Endometrial microvascular endothelial cells (primary cell): Measurements from ENCODE around the gene ZNF83. TPM values are rescaled to one million over a fixed set of nuclear protein-coding genes. Genes with fewer than 3 reads are reported as not detected.
"Not testable (repeated sequence)": the region's sequence is repeated elsewhere in the genome, so short reads cannot be mapped to it uniquely, and the experiment has no call there.

Experiments used
- in situ Hi-C: cut with HindIII; loops from 2 replicates; pipeline ENCODE4 v1.10.0; 2017; ENCODE audit warnings: low sequenced_read_pairs, low pct_unique_long_range_greater_than_20kb; ENCODE audit errors: inconsistent ontology term
- total RNA-seq: library from RNA; depleted of rRNA; stranded (reverse); fragments of >200 nt; gene quantifications from one replicate; pipeline ENCODE4 v1.2.3, GENCODE V29; 2015; ENCODE audit errors: inconsistent ontology term

Gene ZNF83
- total RNA-seq, 1 donor from 2014 or later: 17.8 TPM

GRCh38 chr19:52648336-52649016 is 10.3 kb upstream of the ZNF83 start:
- in situ Hi-C loops: no loop called here

- in situ Hi-C loops: no loop called here
Observed at GRCh38 chr19:52646571-52647217, 8.5 kb upstream of the ZNF83 start.

DNA sequence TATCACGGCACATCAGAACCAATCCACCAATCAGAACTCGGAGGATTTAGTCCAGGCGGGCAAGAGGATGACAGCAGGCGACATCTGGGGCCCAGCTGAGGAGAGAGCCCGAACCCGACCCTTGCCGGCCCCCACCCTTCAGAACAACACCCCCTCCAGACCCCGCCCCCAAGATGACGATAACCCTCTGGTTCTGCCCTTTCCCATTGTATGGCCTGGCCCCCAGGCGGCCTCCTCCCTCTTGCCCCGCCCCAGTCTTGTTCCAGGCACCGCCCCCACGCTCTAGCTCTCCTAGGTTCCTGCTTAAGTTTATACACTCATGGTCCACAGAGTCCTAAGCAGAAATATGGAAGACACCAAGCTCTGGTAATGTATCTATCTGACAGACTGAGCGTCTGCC is 2.8 kb upstream of the ZNF83 start:
- in situ Hi-C loops: no loop called here

- in situ Hi-C loops: no loop called here
Observed at GRCh38 chr19:52639996-52640395, 1.8 kb upstream of the ZNF83 start.

DNA sequence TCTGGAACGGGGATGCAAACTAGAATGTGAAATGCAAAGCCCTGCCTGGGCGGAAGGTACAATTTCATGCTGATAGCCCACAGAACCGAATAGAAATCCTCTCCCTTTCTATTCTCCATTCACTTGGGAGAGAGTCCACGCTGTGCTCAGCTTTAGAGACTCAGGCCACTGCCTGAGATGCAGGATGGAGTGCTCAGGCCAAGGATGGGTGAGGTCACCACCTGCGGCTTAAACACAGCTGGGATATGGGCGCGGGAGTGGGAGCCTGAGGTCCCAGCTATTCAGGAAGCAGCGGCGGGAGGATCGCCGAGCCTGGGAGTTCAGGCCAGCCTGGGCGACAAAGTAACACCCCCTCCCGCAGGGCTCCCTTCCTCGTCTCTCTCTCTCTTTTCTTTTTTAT is 446 bp upstream of the ZNF83 start:
- in situ Hi-C loops: no loop called here

- in situ Hi-C loops: no loop called here
Observed at GRCh38 chr19:52635786-52636570, 2.2 kb downstream of the ZNF83 start.

GRCh38 chr19:52627441-52627840 is 10.7 kb downstream of the ZNF83 start:
- in situ Hi-C loops: not testable (repeated sequence)

DNA sequence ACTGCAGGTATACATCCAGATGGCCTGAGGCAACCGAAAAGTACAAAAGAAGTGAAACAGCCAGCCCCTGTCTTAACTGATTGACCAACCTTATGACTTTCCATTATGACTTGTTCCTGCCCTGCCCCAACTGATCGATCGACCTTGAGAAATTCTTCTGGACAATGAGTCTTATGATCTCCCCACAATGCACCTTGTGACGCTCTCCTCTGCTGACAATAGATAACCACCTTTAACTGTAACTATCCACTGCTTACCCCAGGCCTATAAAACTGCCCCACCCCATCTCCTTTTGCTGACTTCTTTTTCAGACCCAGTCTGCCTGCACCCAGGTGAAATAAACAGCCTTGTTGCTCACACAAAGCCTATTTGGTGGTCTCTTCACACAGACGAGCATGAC is 11.2 kb downstream of the ZNF83 start:
- in situ Hi-C loops: no loop called here

DNA sequence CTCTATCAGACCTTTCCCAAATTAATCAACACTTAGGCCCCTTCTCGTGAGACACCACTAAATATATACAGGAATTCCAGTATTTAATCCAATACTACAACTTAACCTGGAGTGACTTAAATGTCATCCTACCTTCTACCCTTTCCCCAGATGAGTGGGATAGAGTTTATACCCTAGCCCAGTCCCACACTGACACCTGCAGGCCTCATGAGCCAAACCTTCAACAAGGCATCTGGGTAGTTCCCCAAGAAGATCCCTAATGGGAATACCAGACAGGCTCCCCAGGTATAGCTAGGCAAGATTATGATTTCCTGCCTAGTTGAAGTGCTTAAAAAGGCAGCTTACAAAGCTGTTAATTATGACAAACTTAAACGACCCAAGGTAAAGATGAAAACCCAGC is 15.9 kb downstream of the ZNF83 start:
- in situ Hi-C loops: no loop called here

DNA sequence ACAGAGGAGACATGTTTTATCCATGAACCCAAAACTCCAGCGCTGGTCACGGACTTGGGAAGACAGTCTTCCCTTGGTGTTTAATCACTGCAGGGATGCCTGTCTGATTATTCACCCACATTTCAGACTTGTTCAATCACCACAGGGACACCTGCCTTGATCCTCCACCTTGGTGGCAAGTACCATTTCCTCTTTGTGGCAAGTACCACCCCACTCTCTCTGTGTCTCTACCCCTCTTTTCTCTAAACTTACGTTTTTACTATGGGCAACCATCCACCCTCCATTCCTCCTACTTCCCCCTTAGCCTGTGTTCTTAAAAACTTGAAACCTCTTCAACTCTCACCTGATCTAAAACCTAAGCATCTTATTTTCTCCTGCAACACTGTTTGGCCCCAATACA is 16.8 kb downstream of the ZNF83 start:
- in situ Hi-C loops: no loop called here

DNA sequence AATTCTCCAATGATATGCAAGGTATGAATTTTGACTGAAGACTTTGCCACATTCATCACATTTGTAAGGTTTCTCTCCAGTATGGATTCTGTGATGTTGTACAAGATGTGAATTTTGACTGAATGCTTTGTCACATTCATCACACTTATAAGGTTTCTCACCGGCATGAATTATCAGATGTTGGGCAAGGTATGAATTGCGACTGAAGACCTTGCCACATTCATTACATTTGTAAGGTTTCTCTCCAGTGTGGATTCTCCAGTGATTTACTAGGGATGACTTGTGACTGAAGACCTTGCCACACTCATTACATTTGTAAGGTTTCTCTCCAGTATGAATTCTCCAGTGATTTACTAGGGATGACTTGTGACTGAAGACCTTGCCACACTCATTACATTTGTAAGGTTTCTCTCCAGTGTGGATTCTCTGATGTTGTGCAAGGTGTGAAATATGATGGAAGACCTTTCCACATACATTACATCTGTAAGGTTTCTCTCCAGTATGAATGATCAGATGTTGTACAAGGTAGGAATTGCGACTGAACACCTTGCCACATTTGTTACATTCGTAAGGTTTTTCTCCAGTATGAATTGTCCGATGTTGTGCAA is 24.8 kb downstream of the ZNF83 start:
- in situ Hi-C loops: no loop called here

- in situ Hi-C loops: no loop called here
Observed at GRCh38 chr19:52603558-52604207, 34.5 kb downstream of the ZNF83 start.

GRCh38 chr19:52602941-52603340 is 35.2 kb downstream of the ZNF83 start:
- in situ Hi-C loops: no loop called here

DNA sequence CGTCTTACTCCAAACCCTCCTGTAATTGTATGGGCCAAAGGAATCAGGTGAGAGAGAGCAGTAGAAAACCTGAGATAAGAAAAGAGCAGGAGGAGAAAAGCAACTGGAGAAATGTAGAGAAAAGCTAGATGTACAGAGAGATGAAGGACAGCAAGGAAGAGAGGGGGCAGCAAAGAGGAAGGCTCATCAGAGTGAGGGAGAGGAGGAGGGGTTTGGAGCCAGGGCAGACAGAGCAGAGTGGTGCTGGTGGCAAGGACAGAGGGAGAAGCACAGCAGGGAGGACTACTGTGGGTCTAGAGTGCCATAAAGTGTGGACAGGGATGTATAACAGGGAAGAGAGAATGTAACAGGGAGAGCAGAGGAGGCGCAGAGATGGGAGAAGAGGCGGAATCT is 36.2 kb downstream of the ZNF83 start:
- in situ Hi-C loops: not testable (repeated sequence)

GRCh38 chr19:52601025-52601973 is 36.9 kb downstream of the ZNF83 start:
- in situ Hi-C loops: no loop called here

DNA sequence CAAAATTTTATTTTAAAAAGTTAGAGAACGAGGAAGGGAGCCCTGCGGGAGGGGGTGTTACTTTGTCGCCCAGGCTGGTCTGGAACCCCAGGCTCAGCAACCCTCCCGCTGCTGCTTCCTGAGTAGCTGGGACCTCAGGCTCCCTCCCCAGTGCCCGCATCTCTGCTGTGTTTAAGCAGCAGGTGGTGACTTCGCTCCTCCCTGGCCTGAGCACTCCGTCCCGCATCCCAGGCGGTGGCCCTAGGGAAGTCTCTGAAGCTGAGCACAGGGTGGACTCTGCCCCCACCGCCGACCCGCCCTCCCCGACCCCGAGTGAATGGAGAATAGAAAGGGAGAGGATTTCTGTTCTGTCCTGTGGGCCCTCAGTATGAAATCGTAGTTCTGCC is 37.5 kb downstream of the ZNF83 start:
- in situ Hi-C loops: no loop called here

DNA sequence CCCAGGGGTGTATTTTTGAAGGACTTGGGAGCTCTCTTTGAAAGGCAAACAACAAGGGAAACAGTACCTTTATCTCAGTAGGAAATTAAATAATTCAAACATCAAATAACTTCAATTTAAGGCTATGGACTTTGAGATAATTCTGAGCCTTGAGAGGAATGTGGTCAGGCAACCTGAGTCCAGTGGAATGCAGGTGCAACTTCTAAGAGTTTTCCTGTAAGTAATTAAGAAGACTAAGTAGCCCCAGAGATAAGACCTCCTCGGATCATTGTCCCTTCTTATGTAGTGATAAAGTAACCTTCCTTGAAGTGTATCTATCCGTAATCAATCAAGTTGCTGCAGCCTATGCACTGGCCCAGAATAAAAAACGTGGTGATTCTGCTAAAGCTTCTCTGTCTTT is 38.9 kb downstream of the ZNF83 start:
- in situ Hi-C loops: no loop called here

GRCh38 chr19:52593441-52593840 is 44.7 kb downstream of the ZNF83 start:
- in situ Hi-C loops: not testable (repeated sequence)
